ENCODE results near the gene TXNL4A.

The TXNL4A gene

DNA sequence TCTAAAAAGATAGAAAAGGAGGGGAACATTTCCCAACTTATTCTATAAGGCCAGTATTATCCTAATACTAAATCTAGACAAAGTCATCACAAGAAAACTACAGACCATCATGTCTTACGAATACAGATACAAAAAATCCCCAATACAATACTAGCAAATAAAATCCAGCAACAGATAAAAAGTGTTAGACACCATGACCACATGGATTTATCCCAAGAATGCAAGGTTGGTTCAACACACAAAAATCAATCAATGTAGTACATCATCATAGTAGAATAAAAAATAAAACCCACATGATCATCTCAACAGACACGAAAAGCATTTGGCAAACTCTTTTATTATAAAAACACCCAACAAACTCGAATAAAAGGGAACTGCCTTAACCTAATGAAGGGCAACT is 55.5 kb downstream of the TXNL4A start:
- DNase-seq: no peak

DNA sequence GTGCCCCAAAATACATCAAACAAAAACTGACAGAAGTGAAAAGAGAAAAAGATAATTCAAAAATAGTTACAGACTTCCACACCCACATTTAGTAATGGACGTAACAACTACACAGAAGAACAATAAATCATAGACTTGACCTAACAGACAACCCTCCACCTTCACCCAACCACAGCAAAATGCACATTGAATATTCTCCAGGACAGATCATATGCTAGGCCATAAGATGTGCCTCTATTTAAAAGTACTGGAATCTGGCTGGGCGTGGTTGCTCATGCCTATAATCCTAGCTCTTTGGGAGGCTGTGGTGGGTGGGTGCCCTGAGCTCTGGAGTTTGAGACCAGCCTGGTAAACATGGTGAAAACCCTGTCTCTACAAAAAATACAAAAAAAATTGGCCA is 56.9 kb downstream of the TXNL4A start:
- DNase-seq: no peak

DNA sequence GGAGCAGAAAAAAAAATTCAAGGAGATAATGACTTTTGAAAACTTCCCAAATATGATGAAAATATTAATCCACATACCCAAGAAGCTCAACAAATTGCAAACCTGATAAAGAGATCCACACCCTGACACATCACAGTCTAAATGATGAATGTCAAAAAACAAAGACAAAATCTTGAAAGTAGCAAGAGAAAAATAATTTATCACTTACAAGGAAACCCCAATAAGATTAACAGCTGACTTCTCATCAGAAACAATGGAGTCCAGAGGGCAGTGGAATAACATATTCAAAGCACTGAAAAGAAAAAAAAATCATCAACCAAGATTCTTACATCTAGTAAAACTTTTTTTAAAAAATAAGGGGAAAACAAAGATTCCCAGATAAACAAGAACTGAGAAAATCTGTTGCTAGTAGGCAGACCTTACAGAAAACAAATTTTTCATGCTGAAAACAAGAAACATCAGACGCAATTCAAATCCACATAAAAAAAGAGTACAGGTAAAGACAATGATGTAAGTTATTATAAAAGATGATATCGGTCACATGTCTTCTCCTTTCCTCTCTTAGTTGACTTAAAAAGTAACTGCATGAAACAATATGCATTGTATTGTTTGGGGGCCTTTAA is 58.2 kb downstream of the TXNL4A start:
- DNase-seq: no peak

DNA sequence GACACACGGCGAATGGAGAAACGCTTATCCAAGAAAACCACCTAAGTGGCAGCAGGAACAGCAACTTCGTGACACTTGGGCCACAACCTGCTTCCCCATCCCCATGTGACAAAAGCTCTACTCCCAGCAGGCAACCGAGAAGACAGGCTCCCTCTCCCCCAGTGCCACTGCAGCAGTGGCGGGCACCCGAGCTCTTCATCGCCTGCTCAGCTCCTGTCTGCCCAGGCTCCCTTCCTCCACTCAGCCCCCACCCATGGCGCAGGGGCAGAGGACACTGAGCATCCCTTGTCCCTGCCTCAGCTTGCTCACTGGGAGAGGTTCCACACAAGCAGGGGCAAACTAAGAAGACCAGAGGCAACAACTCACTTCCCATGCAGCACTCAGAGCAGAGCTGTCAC is 59.8 kb downstream of the TXNL4A start:
- DNase-seq: no peak

DNA sequence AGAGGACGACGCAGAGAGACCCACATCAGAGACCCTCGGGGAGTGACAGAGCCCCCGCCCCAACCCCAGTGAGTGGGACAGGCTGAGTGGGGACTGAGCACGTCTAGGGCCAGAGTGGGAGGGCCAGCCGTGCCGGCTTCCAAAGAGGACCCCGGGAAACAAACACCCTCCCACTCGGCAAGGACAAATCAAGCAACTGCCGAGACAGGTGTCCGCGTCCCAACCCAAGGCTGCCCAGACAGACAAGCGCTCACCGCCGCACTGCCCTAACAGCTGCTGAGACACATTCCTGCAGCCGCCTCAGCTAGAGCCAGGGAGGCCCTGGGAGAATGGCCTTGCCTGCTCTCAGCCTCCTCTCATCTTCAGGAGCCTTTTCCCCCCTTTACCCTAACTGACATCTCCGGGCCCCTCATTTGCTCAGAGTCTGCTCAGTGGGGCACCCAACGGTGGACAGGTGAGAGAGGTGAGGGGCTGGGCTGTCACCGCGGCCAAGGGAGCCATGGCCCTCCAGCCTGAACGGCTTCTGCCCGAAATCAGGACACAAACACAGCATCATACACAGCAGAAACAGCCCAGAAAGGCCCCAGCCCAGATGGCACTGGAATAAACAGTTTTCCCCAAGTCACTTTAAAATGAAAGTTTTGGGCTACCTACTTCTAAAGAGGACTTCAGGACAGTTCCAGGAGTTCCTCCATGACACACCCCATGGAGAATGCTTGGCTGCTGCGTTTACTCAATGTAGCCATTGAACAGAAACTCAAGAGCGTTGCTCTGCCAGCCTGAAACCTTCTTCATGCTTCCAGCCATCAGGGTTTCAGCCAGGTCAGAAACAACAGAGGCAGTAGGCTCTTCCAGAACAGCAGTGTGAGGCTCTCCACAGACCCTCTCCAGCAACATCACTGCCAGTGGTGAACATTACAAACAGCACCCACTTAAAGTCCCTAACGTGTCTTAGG is 60.5 kb downstream of the TXNL4A start:
- no peak for DNase-seq

DNA sequence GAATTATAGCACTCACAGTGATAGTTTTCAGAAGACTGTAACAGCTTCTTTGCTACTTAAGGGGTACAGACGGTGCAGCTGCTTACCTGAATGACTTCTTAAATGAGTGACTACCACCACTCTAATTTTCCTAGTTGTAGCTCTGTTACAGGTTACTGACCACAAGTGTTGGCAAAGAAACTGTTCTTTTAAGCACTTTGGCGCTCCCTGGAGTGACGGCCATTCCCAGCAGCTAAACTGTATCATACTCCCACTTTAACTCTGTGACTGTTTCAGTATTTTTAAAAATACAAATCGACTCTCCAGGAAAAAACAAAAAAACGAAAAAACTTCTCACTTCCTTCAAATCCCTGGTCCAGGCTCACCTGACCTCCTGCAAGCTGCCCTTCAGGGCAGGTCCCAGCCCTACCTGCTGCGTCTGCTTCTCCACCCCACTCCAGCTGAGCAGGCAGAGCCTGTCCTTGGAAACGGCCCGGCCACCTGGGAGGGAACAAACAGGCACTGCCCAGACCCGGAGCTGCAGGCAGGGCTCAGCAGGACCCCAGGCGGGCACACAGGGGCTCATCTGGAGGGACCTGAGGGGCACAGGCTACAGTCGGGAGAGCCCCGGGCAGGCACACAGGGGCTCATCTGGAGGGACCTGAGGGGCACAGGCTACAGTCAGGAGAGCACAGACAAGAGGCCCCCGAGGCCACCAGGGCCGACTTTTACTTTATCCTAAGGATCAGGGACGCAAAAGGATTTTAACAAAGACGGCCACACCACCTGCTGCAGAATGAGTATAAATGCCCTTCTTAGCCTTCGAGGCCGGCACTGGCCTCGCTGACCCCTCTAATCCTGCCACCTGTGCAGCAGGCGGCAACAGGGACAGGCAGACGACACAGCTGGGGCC is 61.4 kb downstream of the TXNL4A start:
- no peak for DNase-seq

DNA sequence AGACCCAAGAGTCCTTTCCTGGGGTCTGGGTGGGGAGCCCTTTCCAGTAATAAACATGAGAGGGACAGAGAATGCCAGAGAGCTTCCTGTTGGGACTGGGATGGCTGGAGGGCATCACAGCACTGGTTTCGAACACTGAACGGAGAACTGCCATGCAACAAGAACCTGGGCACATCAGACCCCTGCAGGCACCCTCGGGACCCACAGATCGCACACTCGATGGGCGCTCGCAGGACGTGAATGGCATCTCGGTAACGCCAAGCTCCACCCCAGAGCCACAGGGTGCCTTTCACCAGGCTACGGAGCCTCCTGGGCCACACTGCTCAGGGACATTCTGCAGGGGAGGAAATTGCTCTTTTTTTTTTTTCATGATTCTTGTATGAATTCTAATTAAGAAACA is 62.1 kb downstream of the TXNL4A start:
- no peak for DNase-seq

DNA sequence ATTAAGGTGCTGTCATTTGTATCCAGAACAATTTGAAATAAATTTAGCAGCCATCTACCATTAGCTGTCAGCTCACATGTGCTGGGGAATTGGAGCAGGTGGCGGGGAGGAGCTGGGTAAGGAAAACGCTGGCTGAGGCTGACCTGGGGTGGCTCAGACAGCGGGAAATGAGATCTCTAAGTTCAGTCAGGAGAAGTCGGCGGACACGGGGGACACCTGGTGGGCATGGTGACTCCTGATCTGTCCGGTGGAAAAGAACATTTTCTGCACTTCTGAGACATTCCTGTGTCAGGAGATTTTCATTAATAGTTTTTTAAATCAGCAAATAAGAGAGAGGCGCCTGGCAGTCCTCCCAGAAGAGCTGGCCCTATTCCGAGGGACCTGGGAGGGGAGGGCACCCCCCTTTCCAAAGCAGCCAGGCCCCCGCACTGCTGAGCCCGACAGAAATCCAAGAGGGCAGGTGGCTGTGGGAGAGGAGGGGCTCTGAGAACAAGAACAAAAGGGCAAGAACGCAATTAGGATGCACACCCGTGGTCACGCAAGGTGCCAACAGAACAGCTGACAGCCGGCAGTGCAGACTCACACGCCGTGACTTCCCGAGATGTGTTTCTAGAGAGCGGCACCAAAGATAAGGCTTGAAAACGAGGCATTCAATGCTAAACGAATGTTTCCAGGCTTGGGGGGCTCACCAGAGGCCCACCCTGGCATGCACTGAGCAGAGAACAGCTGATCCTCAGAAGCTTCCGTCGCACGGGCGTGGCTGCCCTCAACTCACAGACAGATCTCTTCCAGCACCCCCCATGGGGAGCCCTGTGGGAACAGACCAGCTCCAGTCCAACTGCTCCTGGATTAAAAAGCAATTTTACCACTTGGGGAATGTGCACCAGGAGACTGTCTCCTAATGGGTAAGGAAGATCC is 63.3 kb downstream of the TXNL4A start:
- peak; percentile 58 for DNase-seq

DNA sequence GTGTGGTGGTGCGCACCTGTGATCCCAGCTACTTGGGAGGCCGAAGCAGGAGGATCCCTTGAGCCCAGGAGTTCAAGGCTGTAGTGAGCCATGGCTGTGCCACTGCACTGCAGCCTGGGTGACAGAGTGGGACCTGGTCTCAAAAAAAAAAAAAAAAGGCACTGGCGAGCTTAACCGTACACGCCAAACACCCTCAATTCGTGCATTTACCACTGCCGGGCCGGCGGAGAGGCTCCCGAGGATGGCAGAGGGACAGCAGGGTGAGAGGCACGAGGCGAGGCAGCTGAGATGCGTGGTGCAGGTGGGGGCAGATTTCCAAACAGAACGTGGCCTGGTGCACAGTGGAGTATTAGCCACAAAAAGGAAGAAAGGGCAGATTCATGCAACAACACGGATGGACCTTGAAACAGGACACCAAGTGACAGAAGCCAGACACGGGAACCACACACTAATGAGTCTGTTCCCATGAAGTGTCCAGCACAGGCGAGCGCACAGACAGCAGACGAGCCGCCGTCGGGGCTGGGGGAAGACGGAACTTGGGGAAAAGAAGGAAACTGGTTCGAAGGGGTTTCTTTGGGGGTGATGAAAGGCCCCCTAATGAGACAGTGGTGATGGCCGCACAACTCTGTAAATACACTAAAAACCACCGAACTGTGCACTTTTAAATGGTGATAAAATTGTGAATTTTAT is 64.3 kb downstream of the TXNL4A start:
- no peak for DNase-seq

DNA sequence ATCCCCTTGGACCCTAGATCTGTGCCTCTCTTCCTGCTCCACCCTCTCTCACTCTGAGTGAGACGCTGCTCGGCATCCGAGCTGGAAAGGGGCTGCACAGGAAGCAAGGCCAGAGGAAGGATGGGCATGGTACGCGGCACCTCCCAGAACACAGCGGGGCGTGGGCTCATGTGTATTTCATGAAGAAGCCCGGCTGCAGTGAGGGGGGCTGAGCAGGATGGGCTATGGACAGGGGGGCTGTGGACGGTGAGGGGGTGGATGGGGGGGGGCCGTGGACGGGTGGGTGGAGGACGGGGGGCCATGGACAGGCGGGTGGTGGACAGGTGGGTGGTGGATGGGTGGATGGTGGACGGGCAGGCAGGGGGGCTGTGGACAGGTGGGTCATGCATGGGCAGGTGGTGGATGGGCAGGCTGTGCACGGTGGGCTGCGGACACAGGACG is 65.4 kb downstream of the TXNL4A start:
- DNase-seq: no peak

DNA sequence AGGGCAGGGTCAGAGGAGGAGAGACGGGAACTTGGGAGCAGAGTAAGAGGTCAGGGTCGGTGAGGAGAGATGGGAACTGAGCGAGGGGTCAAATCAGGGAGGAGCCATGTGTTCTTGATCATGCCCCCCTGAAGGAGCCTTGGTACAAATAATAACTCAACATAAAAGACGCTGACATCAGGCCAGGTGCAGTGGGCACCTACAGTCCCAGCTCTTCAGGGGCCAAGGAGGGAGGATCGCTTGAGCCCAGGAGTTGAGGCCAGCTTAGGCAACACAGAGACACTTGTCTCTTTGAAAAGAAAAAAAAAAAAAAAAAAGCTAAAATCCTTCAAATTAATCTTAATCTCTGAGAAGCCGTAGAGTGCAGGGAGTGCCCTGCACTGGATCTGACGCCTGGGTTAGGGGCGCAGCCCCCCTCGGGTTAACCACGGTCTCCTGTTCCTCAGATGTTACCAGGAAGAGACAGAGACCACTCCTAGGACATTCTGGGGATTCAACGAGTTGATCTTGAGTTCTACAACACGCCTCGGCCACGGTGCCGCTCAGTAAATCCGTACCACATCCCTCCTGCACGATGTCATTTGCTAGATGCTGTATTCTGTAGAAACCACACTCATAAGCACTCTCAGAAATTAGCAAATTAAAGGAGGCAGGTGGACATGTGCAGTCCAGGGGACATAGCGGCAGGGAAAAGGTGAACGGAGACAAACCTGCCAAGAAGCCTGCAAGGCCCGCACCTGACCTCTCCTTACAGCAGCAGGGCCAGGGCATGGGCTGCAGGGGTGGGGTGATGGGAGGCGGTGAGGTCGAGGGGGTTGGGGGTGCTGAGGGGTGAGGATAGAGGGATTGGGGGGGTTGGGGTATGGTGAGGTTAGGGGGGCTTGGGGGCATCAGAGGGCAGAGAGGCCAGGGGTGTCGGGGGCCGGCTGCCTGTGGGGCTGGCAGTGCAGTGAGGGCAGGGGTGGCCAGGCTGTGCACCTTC is 66.1 kb downstream of the TXNL4A start:
- DNase-seq: no peak

Data from NCI-H446 treated with DMSO at 0.1 percent for 48 hours (cell line).